ENCODE data around the gene NCBP1. TPM values are rescaled to one million over a fixed set of nuclear protein-coding genes. Genes with fewer than 3 reads are reported as not detected.
"Not testable (repeated sequence)": the region's sequence is repeated elsewhere in the genome, so short reads cannot be mapped to it uniquely, and the experiment has no call there.

NCBP1 gene
- total and polyA plus RNA-seq, 9 donors, result 8.6 to 32.0 (median 19.1) TPM

DNA sequence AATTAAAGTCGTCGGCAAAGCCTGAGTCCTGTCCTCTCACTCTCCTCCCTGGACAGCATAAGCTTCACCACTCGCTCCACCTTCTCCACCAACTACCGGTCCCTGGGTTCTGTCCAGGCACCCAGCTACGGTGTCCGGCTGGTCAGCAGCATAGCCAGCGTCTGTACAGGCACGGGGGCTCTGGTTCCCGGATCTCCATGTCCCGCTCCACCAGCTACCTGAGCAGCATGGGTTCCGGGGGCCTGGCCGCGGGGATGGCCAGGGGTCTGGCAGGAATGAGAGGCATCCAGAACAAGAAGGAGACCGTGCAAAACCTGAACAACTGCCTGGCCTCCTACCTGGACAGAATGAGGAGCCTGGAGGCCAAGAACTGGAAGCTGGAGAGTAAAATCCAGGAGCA lies 65.2 kb downstream of the NCBP1 start:
- no peak overlapping the region for H3K27ac ChIP-seq
- peaks cover 3% of the 10 kb centered on the region for H3K4me1 ChIP-seq (ENCODE audit: insufficient read depth)
- H3K27me3 ChIP-seq, result no peaks in the 10 kb centered on the region
- no peaks in the 10 kb centered on the region for H3K9me3 ChIP-seq
- H3K4me3 ChIP-seq, result no peak overlapping the region
- intact Hi-C loops (cut with DNase I), result no loop called here
- TF ChIP-seq POLR2A (IDR thresholded peaks at IDR 0.05) (no peak), EP300 (IDR thresholded peaks at IDR 0.05) (no peak)
- TF ChIP-seq, protein P1, sequence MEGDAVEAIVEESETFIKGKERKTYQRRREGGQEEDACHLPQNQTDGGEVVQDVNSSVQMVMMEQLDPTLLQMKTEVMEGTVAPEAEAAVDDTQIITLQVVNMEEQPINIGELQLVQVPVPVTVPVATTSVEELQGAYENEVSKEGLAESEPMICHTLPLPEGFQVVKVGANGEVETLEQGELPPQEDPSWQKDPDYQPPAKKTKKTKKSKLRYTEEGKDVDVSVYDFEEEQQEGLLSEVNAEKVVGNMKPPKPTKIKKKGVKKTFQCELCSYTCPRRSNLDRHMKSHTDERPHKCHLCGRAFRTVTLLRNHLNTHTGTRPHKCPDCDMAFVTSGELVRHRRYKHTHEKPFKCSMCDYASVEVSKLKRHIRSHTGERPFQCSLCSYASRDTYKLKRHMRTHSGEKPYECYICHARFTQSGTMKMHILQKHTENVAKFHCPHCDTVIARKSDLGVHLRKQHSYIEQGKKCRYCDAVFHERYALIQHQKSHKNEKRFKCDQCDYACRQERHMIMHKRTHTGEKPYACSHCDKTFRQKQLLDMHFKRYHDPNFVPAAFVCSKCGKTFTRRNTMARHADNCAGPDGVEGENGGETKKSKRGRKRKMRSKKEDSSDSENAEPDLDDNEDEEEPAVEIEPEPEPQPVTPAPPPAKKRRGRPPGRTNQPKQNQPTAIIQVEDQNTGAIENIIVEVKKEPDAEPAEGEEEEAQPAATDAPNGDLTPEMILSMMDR (IDR thresholded peaks at IDR 0.05), result no peak
- 84 to 93% (median 91%) methylated on average over 14 of the region's 14 CpGs for WGBS, 3 donors
- no peaks in the 10 kb centered on the region for H3K36me3 ChIP-seq
- DNase-seq, result peak in 2 of 5 donors; percentile 27 to 35

DNA sequence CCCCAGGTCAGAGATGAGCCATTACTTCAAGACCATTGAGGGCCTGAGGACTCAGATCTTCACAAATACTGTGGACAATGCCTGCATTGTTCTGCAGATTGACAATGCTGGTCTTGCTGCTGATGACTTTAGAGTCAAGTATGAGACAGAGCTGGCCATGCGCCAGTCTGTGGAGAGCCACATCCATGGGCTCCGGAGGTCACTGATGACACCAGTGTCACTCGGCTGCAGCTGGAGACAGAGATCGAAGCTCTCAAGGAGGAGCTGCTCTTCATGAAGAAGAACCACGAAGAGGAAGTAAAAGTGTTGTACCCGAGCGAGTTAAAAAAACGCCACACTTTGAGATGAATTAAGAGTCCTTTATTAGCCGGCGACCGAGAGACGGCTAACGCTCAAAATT lies 65.7 kb downstream of the NCBP1 start:
- WGBS, 3 donors, result 81 to 83% (median 81%) methylated on average over 13 of the region's 13 CpGs
- intact Hi-C loops (cut with DNase I), result not testable (repeated sequence)

DNA sequence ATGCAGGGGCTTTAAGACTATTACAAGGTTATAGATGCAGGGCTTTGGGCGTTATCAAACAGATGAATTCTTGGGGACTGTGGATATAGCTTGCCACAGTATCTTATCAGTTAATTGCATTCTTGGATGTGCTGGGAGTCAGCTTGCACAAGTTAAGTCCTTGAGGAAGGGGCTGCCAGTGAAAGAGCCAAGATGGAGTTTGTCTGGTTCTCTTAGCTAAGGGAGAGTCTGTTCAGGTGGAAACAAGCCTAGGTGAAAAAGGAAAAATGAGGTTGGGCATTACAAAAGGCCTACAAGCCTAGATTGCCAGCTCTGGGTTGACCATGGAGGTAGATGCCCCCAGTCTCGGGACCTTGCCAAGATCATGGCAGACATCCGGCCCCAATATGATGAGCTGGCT lies 66.2 kb downstream of the NCBP1 start:
- H3K9me3 ChIP-seq; H3K27ac ChIP-seq; H3K27me3 ChIP-seq; H3K4me1 ChIP-seq (ENCODE audit: insufficient read depth); H3K36me3 ChIP-seq; DNase-seq; H3K4me3 ChIP-seq: not testable (repeated sequence)
- 72 to 82% (median 77%) methylated on average over 3 of the region's 3 CpGs for WGBS, 3 donors
- intact Hi-C loops (cut with DNase I), result loop anchor here in 1 of 4 donors (10.0 kb wide), 1 partner anchor 355 kb away; the partner anchor contains the start of gene NANS

More for the DNA sequence above, 65.7 kb downstream of the NCBP1 start:
- H3K4me1 ChIP-seq (ENCODE audit: insufficient read depth); H3K27me3 ChIP-seq; H3K9me3 ChIP-seq; DNase-seq; H3K36me3 ChIP-seq; H3K4me3 ChIP-seq; H3K27ac ChIP-seq: not testable (repeated sequence)

DNA sequence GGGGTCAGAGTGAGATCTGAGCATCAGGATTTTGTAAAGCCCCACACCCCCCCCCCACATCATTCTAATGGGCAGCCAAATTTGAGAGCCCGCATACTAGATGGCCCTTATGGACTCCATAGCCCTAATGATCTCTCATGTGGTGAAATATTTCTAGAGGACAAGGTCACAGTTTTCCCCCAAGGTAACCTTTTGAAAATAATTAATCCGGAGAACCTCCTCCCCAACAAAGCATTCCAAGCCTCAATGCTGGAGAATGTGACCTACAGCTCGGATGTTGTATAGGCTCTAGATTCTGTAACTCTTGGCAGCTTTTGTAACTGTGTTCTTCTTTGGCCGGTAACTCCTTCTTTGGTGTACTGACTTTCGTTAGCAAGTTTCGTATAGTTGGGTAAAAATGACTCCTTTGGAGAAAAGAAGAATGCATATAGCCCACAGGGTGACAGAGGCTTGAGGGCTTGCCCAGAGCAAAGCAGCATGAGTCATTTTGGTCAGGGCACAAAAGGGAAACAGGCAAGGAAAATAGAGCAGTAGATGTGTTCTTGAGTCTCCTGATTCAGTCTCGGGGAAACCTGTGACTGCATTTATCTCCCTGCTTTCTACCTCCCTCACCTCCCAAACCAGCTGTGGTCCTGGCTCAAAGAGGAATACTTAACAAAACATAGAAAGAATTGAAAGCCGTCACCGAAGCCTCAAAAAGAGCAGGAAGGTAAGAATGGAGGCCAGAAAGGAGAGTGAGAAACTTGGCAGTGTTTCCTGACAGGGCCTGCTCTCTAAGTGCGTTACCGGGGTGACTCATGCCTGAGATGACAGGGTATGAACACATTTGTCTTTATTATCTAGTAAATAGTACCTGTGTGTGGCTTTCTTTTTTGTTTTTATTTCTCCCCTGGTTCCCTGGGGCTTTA lies 70.1 kb downstream of the NCBP1 start:
- peak in 1 of 5 donors; percentile 28 for DNase-seq
- TF ChIP-seq EP300 (IDR thresholded peaks at IDR 0.05), result no peak
- TF ChIP-seq, protein P1 (IDR thresholded peaks at IDR 0.05), result no peak
- no peak for TF ChIP-seq POLR2A (IDR thresholded peaks at IDR 0.05)
- Histone ChIP-seq H3K27ac (no peak overlapping the region), H3K4me3 (no peak overlapping the region), H3K36me3 (no peaks in the 10 kb centered on the region), H3K4me1 (ENCODE audit: insufficient read depth) (no peaks in the 10 kb centered on the region), H3K27me3 (no peaks in the 10 kb centered on the region), H3K9me3 (no peaks in the 10 kb centered on the region)
- 42 to 47% (median 43%) methylated on average over 11 of the region's 11 CpGs for WGBS, 3 donors
- intact Hi-C loops (cut with DNase I), result loop anchor here in 1 of 4 donors (10.0 kb wide), 1 partner anchor 351 kb away; the partner anchor contains the start of gene NANS

DNA sequence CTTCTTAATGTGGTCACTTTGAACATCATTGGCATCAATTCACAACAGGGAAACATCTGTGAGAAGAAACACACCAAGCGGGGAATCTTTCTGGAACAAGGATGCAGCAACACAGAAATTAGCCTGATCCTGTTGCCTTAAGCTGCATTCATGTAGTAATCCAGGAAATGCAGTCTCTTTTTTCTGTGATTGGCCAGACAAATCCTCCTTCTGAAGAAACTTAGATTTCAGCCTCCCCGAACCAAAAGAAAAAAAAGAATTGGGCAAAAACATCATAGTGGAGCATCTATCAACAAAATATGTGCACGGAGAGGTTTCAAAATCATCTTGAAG lies 70.7 kb downstream of the NCBP1 start:
- intact Hi-C loops (cut with DNase I), result loop anchor here in 1 of 4 donors (10.0 kb wide), 1 partner anchor 350 kb away; the partner anchor contains the start of gene NANS
- no peak for DNase-seq
- Histone ChIP-seq H3K4me1 (ENCODE audit: insufficient read depth) (no peaks in the 10 kb centered on the region), H3K27me3 (no peaks in the 10 kb centered on the region), H3K36me3 (no peaks in the 10 kb centered on the region), H3K9me3 (no peaks in the 10 kb centered on the region), H3K4me3 (no peak overlapping the region), H3K27ac (no peak overlapping the region)
- TF ChIP-seq POLR2A (IDR thresholded peaks at IDR 0.05), result no peak
- TF ChIP-seq EP300 (IDR thresholded peaks at IDR 0.05), result no peak
- TF ChIP-seq, protein P1 (IDR thresholded peaks at IDR 0.05), result no peak
- 37 to 38% (median 38%) methylated on average over 3 of the region's 3 CpGs for WGBS, 3 donors
